ENCODE measurements around the gene SLFN12L. TPM values are rescaled to one million over a fixed set of nuclear protein-coding genes. Genes with fewer than 3 reads are reported as not detected.

The SLFN12L gene
- total RNA-seq, 2 experiments from 2014 or later, result 115 to 123 TPM

- no peak for DNase-seq
- no peak for ATAC-seq
- Mint-ChIP-seq H3K4me3 (no peak within 1 kb of the TSS), H3K4me1 (ENCODE audit: low read depth) (no peaks in the 10 kb centered on the region), H3K9me3 (ENCODE audit: insufficient read depth) (no peaks in the 10 kb centered on the region), H3K27ac (no peak within 1 kb of the TSS), H3K27me3 (ENCODE audit: low read depth) (peaks cover 43% of the 10 kb centered on the region), H3K36me3 (ENCODE audit: low read depth) (no peaks in the 10 kb centered on the region)
- POLR2A ChIA-PET, result interaction anchor here (1.5 kb wide), 1 partner anchor 18 kb away, joined by 4 read pairs; the partner anchor contains the start of gene PEX12
- CTCF ChIA-PET, result no interaction called here
Measured at GRCh38 chr17:35560703-35561102, 23.2 kb upstream of the SLFN12L start, which contains the start of gene SLFN14. SLFN14 (minus strand) TSS chr17:35560819; CDS start chr17:35558062, 2,757 bp downstream.

GRCh38 chr17:35559495-35560210 lies 22.2 kb upstream of the SLFN12L start:
- no peak for ATAC-seq
- peaks cover 37% of the 10 kb centered on the region for H3K27me3 Mint-ChIP-seq (ENCODE audit: low read depth)
- no peak overlapping the region for H3K4me3 Mint-ChIP-seq
- H3K27ac Mint-ChIP-seq, result no peak overlapping the region
- ChIA-PET POLR2A (interaction anchor here (0.5 to 1.2 kb wide), 2 partner anchors 316 to 928 kb away, joined by 3 to 4 read pairs; partner anchors contain the start of gene SLFN5), CTCF (interaction anchor here (1.3 kb wide), 1 partner anchor 187 kb away, joined by 5 read pairs; no protein-coding TSS in a partner anchor)
- DNase-seq, result no peak
- no peaks in the 10 kb centered on the region for H3K4me1 Mint-ChIP-seq (ENCODE audit: low read depth)
- no peaks in the 10 kb centered on the region for H3K36me3 Mint-ChIP-seq (ENCODE audit: low read depth)
- H3K9me3 Mint-ChIP-seq (ENCODE audit: insufficient read depth), result no peaks in the 10 kb centered on the region

DNA sequence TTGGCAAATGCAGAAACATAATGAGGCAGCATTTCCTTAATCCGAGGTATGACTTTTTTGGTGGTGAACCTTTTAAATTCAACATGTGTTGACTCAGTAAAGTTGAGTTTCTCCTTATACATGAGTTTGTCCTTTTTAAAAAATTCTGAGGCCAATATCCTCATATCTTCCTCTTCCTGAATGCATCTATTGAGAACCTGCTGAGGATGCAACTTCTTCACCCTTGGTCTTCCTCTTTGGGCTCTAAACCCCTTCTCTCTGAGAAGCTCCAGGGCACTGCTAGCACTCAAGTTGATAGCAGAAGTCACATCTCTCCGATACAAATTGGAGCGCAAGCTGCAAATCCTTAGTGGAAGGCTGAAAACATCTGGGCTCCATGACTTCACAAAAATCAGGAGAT lies 19.9 kb upstream of the SLFN12L start:
- ChIA-PET POLR2A (interaction anchor here (0.5 kb wide), 1 partner anchor 22 kb away, joined by 10 read pairs; no protein-coding TSS in a partner anchor), CTCF (no interaction called here)
- no peak for DNase-seq
- Mint-ChIP-seq H3K27me3 (ENCODE audit: low read depth) (peaks cover 26% of the 10 kb centered on the region), H3K36me3 (ENCODE audit: low read depth) (no peaks in the 10 kb centered on the region), H3K4me1 (ENCODE audit: low read depth) (no peaks in the 10 kb centered on the region), H3K27ac (no peak overlapping the region), H3K9me3 (ENCODE audit: insufficient read depth) (no peaks in the 10 kb centered on the region), H3K4me3 (no peak overlapping the region)
- no peak for ATAC-seq

DNA sequence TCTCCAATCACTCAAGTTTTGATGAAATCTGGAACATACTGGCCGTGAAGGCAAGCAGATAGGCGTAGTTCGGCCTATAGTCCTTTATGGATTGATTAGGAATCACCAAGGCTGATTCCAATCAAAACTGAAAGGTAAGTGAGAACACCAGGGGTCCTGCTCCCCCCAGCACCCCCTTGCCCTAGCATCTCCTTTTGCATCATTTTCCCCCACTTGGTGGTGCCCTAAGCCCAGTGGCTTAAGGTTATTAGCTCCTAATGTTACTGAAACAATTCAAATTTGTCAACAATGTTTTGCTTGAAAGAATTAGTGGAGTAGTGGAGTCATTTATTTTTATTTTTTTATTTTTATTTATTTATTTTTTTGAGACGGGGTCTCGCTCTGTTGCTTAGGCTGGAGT lies 18.2 kb upstream of the SLFN12L start:
- Mint-ChIP-seq H3K27ac (no peak overlapping the region), H3K27me3 (ENCODE audit: low read depth) (peaks cover 23% of the 10 kb centered on the region), H3K9me3 (ENCODE audit: insufficient read depth) (no peaks in the 10 kb centered on the region), H3K4me3 (no peak overlapping the region), H3K4me1 (ENCODE audit: low read depth) (no peaks in the 10 kb centered on the region), H3K36me3 (ENCODE audit: low read depth) (no peaks in the 10 kb centered on the region)
- DNase-seq (no peak), ATAC-seq (no peak)
- ChIA-PET CTCF (interaction anchor here (1.0 kb wide), 1 partner anchor 192 kb away, joined by 5 read pairs; no protein-coding TSS in a partner anchor), POLR2A (no interaction called here)

- no peak overlapping the region for H3K4me3 Mint-ChIP-seq
- H3K36me3 Mint-ChIP-seq (ENCODE audit: low read depth), result no peaks in the 10 kb centered on the region
- H3K27me3 Mint-ChIP-seq (ENCODE audit: low read depth), result peaks cover 20% of the 10 kb centered on the region
- ChIA-PET POLR2A (interaction anchor here (0.6 kb wide), 1 partner anchor 1853 kb away, joined by 3 read pairs; no protein-coding TSS in a partner anchor), CTCF (interaction anchor here (0.6 to 1.3 kb wide), 4 partner anchors 10 to 554 kb away, joined by 3 read pairs; no protein-coding TSS in a partner anchor)
- no peaks in the 10 kb centered on the region for H3K9me3 Mint-ChIP-seq (ENCODE audit: insufficient read depth)
- no peak for DNase-seq
- H3K27ac Mint-ChIP-seq, result no peak overlapping the region
- no peak for ATAC-seq
- H3K4me1 Mint-ChIP-seq (ENCODE audit: low read depth), result no peaks in the 10 kb centered on the region
Measured at GRCh38 chr17:35554668-35555067, 17.2 kb upstream of the SLFN12L start.

GRCh38 chr17:35553310-35553709 lies 15.8 kb upstream of the SLFN12L start:
- DNase-seq, result no peak
- POLR2A ChIA-PET, result interaction anchor here (1.4 kb wide), 1 partner anchor 16 kb away, joined by 6 read pairs; the partner anchor contains the start of gene SLFN12L
- peaks cover 2% of the 10 kb centered on the region for H3K4me1 Mint-ChIP-seq (ENCODE audit: low read depth)
- no peak overlapping the region for H3K4me3 Mint-ChIP-seq
- H3K9me3 Mint-ChIP-seq (ENCODE audit: insufficient read depth), result no peaks in the 10 kb centered on the region
- H3K27me3 Mint-ChIP-seq (ENCODE audit: low read depth), result peaks cover 14% of the 10 kb centered on the region
- no peaks in the 10 kb centered on the region for H3K36me3 Mint-ChIP-seq (ENCODE audit: low read depth)
- CTCF ChIA-PET, result interaction anchor here (1.1 to 2.1 kb wide), 2 partner anchors 194 to 240 kb away, joined by 3 to 6 read pairs; no protein-coding TSS in a partner anchor
- ATAC-seq, result no peak
- H3K27ac Mint-ChIP-seq, result no peak overlapping the region

DNA sequence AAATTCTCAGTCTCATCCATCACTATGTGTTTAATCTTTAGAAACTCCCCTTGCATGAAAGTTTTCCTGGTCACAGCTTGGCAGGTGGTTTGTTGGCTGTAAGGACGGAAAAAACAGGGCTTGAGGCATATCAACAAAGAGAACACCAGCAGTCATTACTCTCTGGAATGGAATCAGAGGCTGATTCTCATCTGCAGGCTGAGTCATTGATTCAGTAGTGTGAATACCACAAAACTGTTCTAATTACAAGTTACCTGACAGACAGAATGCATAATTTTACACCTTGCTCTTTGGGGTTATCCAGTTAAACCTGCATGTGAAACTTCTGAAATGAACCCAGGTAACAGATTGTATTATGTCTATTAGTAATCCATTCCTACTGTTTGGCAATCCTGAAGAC lies 11.5 kb upstream of the SLFN12L start:
- peaks cover 7% of the 10 kb centered on the region for H3K36me3 Mint-ChIP-seq (ENCODE audit: low read depth)

GRCh38 chr17:35548208-35548810 lies 10.8 kb upstream of the SLFN12L start:
- peaks cover 19% of the 10 kb centered on the region for H3K4me1 Mint-ChIP-seq (ENCODE audit: low read depth)
- no peak overlapping the region for H3K4me3 Mint-ChIP-seq
- H3K36me3 Mint-ChIP-seq (ENCODE audit: low read depth), result peaks cover 9% of the 10 kb centered on the region
- DNase-seq (no peak), ATAC-seq (no peak)
- peaks cover 5% of the 10 kb centered on the region for H3K9me3 Mint-ChIP-seq (ENCODE audit: insufficient read depth)
- CTCF ChIA-PET, result interaction anchor here (1.1 to 1.9 kb wide), 2 partner anchors 9 to 65 kb away, joined by 3 to 4 read pairs; no protein-coding TSS in a partner anchor
- POLR2A ChIA-PET, result interaction anchor here (1.3 kb wide), 1 partner anchor 10 kb away, joined by 3 read pairs; no protein-coding TSS in a partner anchor
- no peak overlapping the region for H3K27ac Mint-ChIP-seq
- peaks cover 2% of the 10 kb centered on the region for H3K27me3 Mint-ChIP-seq (ENCODE audit: low read depth)

More for the DNA sequence above, 11.5 kb upstream of the SLFN12L start:
- POLR2A ChIA-PET, result interaction anchor here (0.6 kb wide), 1 partner anchor 13 kb away, joined by 3 read pairs; no protein-coding TSS in a partner anchor
- Mint-ChIP-seq H3K27ac (no peak overlapping the region), H3K4me1 (ENCODE audit: low read depth) (peaks cover 12% of the 10 kb centered on the region), H3K4me3 (no peak overlapping the region), H3K27me3 (ENCODE audit: low read depth) (peaks cover 2% of the 10 kb centered on the region), H3K9me3 (ENCODE audit: insufficient read depth) (peaks cover 5% of the 10 kb centered on the region)
- no peak for DNase-seq
- CTCF ChIA-PET, result interaction anchor here (1.3 to 1.9 kb wide), 2 partner anchors 10 to 65 kb away, joined by 4 to 5 read pairs; no protein-coding TSS in a partner anchor
- ATAC-seq, result no peak

DNA sequence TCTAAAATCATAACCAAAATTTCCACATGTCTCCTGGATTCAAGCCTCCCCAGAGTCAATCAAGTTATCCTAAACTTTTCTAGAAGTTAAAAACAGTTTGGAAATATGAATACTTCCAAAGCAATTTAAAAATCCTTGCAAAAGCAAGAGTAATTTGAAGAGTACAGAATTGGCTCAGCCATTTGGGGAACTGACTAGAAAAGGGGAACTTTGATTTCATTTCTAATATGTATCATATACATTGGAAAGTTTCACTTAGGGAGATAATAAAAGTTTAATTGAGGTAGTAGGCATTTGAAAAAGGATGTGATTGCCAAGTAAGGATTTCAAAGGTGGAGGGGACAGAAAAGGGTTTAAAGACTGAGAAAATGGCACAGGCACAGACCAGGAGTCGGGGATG lies 9.0 kb upstream of the SLFN12L start:
- peaks cover 32% of the 10 kb centered on the region for H3K4me1 Mint-ChIP-seq (ENCODE audit: low read depth)
- DNase-seq (no peak), ATAC-seq (no peak)
- H3K4me3 Mint-ChIP-seq, result no peak overlapping the region
- no peak overlapping the region for H3K27ac Mint-ChIP-seq
- H3K9me3 Mint-ChIP-seq (ENCODE audit: insufficient read depth), result peaks cover 5% of the 10 kb centered on the region
- CTCF ChIA-PET, result interaction anchor here (1.0 kb wide), 1 partner anchor 13 kb away, joined by 3 read pairs; no protein-coding TSS in a partner anchor
- peaks cover 2% of the 10 kb centered on the region for H3K27me3 Mint-ChIP-seq (ENCODE audit: low read depth)
- peaks cover 10% of the 10 kb centered on the region for H3K36me3 Mint-ChIP-seq (ENCODE audit: low read depth)
- POLR2A ChIA-PET, result interaction anchor here (1.2 kb wide), 1 partner anchor 332 kb away, joined by 5 read pairs; no protein-coding TSS in a partner anchor

DNA sequence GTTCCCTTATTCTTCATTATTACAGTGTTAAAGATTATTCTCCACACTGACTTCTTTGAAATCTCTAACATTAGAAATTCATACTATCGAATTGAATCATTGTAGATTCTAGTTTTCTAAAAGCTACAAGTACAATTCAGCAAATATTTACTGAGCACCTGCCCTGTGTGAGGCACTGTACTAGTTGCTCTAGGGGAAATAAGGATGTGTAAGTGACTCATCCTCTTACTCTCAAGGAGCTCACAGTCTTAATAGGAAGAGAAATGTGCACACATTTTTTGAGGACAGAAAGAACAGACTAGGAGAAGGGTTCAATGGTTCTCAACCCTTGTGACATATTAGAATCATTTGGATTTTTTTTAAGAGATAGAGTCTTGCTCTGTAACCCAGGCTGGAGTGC lies 7.7 kb upstream of the SLFN12L start:
- Mint-ChIP-seq H3K27me3 (ENCODE audit: low read depth) (peaks cover 2% of the 10 kb centered on the region), H3K9me3 (ENCODE audit: insufficient read depth) (peaks cover 5% of the 10 kb centered on the region), H3K27ac (no peak overlapping the region), H3K4me1 (ENCODE audit: low read depth) (peaks cover 41% of the 10 kb centered on the region), H3K36me3 (ENCODE audit: low read depth) (peaks cover 10% of the 10 kb centered on the region), H3K4me3 (no peak overlapping the region)
- ChIA-PET CTCF (interaction anchor here (1.3 kb wide), 1 partner anchor 232 kb away, joined by 4 read pairs; no protein-coding TSS in a partner anchor), POLR2A (interaction anchor here (1.0 to 1.1 kb wide), 2 partner anchors 33 to 302 kb away, joined by 3 to 5 read pairs; partner anchors contain the start of genes PEX12 and SLFN5)
- no peak for ATAC-seq
- DNase-seq, result no peak

GRCh38 chr17:35543856-35544255 lies 6.4 kb upstream of the SLFN12L start:
- H3K4me3 Mint-ChIP-seq, result no peak overlapping the region
- peaks cover 10% of the 10 kb centered on the region for H3K36me3 Mint-ChIP-seq (ENCODE audit: low read depth)
- ATAC-seq (no peak), DNase-seq (no peak)
- POLR2A ChIA-PET, result no interaction called here
- H3K27me3 Mint-ChIP-seq (ENCODE audit: low read depth), result peaks cover under 1% of the 10 kb centered on the region
- H3K9me3 Mint-ChIP-seq (ENCODE audit: insufficient read depth), result peaks cover 5% of the 10 kb centered on the region
- CTCF ChIA-PET, result interaction anchor here (0.9 to 2.9 kb wide), 3 partner anchors 10 to 220 kb away, joined by 3 to 8 read pairs (median 3); no protein-coding TSS in a partner anchor
- H3K27ac Mint-ChIP-seq, result no peak overlapping the region
- H3K4me1 Mint-ChIP-seq (ENCODE audit: low read depth), result peaks cover 53% of the 10 kb centered on the region
